GM12891 (cell line): ENCODE measurements around the gene CD300LF.

Experiments
- POLR2A ChIP-seq: IDR thresholded peaks from 2 replicates; pipeline ENCODE4 v1.6.1; 2011; ENCODE audit warnings: low read depth, low read length, control low read depth
- POLR2AphosphoS5 ChIP-seq: IDR thresholded peaks from 2 replicates; pipeline ENCODE4 v1.6.1; 2011; ENCODE audit warnings: low read depth, low read length, control low read depth
- SPI1 ChIP-seq: IDR thresholded peaks from 2 replicates; pipeline ENCODE4 v1.6.1; 2011; ENCODE audit warnings: low read depth, low read length, control low read depth

- TF ChIP-seq SPI1 (no peak), POLR2AphosphoS5 (no peak), POLR2A (no peak)
Measured at GRCh38 chr17:74739227-74739831, 26.6 kb upstream of the CD300LF start.
